HEK293 (cell line): ENCODE measurements around the gene FOXJ2.

ENCODE experiments used
- CTCF ChIA-PET: fragments of 350-600 bp; formaldehyde crosslinking; extraction: SDS; loops from one replicate; lab custom pipeline; 2021; ENCODE audit warnings: antibody characterized with exemption; lab: Yijun Ruan, JAX
- POLR2A ChIA-PET: fragments of 300-600 bp; formaldehyde crosslinking; extraction: SDS; loops from one replicate; lab custom pipeline; 2020; ENCODE audit warnings: antibody characterized with exemption, inconsistent platforms; lab: Yijun Ruan, JAX
- H3K27ac ChIP-seq: fragments of 200-500 bp; sonication (Bioruptor generic); 2 replicates; pipeline ENCODE4 v1.5.1; 2014; ENCODE audit warnings: low read depth, low read length, control low read depth, inconsistent platforms; ENCODE audit errors: extremely low read depth
- H3K36me3 ChIP-seq, 2 experiments: fragments of 200-500 bp in 1 of 2; sonication (Bioruptor generic) in 1 of 2; 1 replicate in 1 of 2; 2 replicates in 1 of 2; pipeline ENCODE4 v1.5.1; 2014 to 2017; ENCODE audit warnings: inconsistent platforms in 2 of 2, low read length in 2 of 2; ENCODE audit not compliant: control insufficient read depth in 2 of 2, insufficient read depth in 1 of 2
- H3K4me1 ChIP-seq: fragments of 200-500 bp; sonication (Bioruptor generic); 2 replicates; pipeline ENCODE4 v1.5.1; 2014; ENCODE audit warnings: mild to moderate bottlenecking, low read length, inconsistent platforms; ENCODE audit not compliant: control insufficient read depth, insufficient read depth
- H3K4me3 ChIP-seq: 2 replicates; pipeline ENCODE4 v1.5.1; 2011; ENCODE audit warnings: low read depth, mild to moderate bottlenecking, control low read depth, low read length, moderate library complexity
- H3K9me3 ChIP-seq: fragments of 200-500 bp; sonication (Bioruptor generic); 2 replicates; pipeline ENCODE4 v1.5.1; 2014; ENCODE audit warnings: low read depth, low read length, inconsistent platforms; ENCODE audit not compliant: control insufficient read depth, insufficient read depth
- AEBP2 ChIP-seq: fragments of 450-650 bp; formaldehyde crosslinking; IDR thresholded peaks from 2 replicates; pipeline ENCODE4 v1.5.1; 2016; ENCODE audit warnings: missing biosample characterization, missing genetic modification characterization, borderline replicate concordance
- GLIS1 ChIP-seq: fragments of 450-650 bp; formaldehyde crosslinking; IDR thresholded peaks from 2 replicates; pipeline ENCODE4 v1.5.1; 2016; ENCODE audit warnings: missing biosample characterization, missing genetic modification characterization
- GLIS2 ChIP-seq: fragments of 450-650 bp; formaldehyde crosslinking; IDR thresholded peaks from 2 replicates; pipeline ENCODE4 v1.5.1; 2016; ENCODE audit warnings: missing biosample characterization, missing genetic modification characterization
- IKZF3 ChIP-seq: fragments of 450-650 bp; IDR thresholded peaks from 2 replicates; pipeline ENCODE4 v1.5.0; 2018; ENCODE audit warnings: missing biosample characterization, mild to moderate bottlenecking, missing genetic modification characterization, moderate library complexity
- PRDM1 ChIP-seq: fragments of 450-650 bp; formaldehyde crosslinking; IDR thresholded peaks from 2 replicates; pipeline ENCODE4; 2016; ENCODE audit warnings: missing biosample characterization, missing genetic modification characterization
- REPIN1 ChIP-seq: fragments of 450-650 bp; formaldehyde crosslinking; IDR thresholded peaks from 2 replicates; pipeline ENCODE4 v1.5.1; 2017; ENCODE audit warnings: missing biosample characterization, missing genetic modification characterization, low read depth
- ZBTB7A ChIP-seq: fragments of 450-650 bp; formaldehyde crosslinking; IDR thresholded peaks from 2 replicates; pipeline ENCODE4 v1.5.1; 2016; ENCODE audit warnings: low read depth, missing biosample characterization, missing genetic modification characterization
- ZFP37 ChIP-seq: fragments of 450-650 bp; formaldehyde crosslinking; IDR thresholded peaks from 2 replicates; pipeline ENCODE4 v1.5.1; 2016; ENCODE audit warnings: missing biosample characterization, missing genetic modification characterization
- ZNF112 ChIP-seq: fragments of 450-650 bp; formaldehyde crosslinking; IDR thresholded peaks from 2 replicates; pipeline ENCODE4 v1.5.0; 2017; ENCODE audit warnings: missing biosample characterization, missing genetic modification characterization
- ZNF148 ChIP-seq: fragments of 450-650 bp; formaldehyde crosslinking; IDR thresholded peaks from 2 replicates; pipeline ENCODE4 v1.5.0; 2017; ENCODE audit warnings: missing biosample characterization, missing genetic modification characterization, borderline replicate concordance
- ZNF398 ChIP-seq: fragments of 450-650 bp; formaldehyde crosslinking; IDR thresholded peaks from 2 replicates; pipeline ENCODE4 v1.5.1; 2017; ENCODE audit warnings: missing biosample characterization, missing genetic modification characterization
- ZNF510 ChIP-seq: fragments of 450-650 bp; formaldehyde crosslinking; IDR thresholded peaks from 2 replicates; pipeline ENCODE4 v1.5.1; 2018; ENCODE audit warnings: mild to moderate bottlenecking, missing genetic modification characterization, missing biosample characterization; ENCODE audit not compliant: insufficient replicate concordance
- TF ChIP-seq, protein P1 (sequence below): fragments of 450-650 bp; formaldehyde crosslinking; conservative IDR thresholded peaks from 2 replicates; pipeline ENCODE4 v1.5.1; 2016; ENCODE audit warnings: low read depth, missing biosample characterization, missing genetic modification characterization
- TF ChIP-seq, protein P2 (sequence below): fragments of 450-650 bp; formaldehyde crosslinking; IDR thresholded peaks from 2 replicates; pipeline ENCODE4 v1.5.1; 2016; ENCODE audit warnings: missing biosample characterization, missing genetic modification characterization

FOXJ2 gene

DNA sequence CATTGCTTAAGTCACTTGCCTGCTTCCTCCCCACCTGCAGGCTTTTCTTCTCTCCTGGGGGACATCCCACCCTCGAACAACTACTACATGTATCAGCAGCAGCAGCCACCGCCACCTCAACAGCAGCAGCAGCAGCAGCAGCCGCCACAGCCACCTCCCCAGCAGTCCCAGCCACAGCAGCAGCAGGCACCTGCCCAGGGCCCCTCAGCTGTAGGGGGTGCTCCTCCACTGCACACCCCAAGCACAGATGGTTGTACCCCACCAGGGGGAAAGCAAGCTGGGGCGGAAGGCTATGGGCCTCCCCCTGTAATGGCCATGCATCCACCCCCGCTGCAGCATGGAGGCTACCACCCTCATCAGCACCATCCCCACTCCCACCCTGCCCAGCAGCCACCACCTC lies 15.3 kb downstream of the FOXJ2 start:
- TF ChIP-seq, protein P1, sequence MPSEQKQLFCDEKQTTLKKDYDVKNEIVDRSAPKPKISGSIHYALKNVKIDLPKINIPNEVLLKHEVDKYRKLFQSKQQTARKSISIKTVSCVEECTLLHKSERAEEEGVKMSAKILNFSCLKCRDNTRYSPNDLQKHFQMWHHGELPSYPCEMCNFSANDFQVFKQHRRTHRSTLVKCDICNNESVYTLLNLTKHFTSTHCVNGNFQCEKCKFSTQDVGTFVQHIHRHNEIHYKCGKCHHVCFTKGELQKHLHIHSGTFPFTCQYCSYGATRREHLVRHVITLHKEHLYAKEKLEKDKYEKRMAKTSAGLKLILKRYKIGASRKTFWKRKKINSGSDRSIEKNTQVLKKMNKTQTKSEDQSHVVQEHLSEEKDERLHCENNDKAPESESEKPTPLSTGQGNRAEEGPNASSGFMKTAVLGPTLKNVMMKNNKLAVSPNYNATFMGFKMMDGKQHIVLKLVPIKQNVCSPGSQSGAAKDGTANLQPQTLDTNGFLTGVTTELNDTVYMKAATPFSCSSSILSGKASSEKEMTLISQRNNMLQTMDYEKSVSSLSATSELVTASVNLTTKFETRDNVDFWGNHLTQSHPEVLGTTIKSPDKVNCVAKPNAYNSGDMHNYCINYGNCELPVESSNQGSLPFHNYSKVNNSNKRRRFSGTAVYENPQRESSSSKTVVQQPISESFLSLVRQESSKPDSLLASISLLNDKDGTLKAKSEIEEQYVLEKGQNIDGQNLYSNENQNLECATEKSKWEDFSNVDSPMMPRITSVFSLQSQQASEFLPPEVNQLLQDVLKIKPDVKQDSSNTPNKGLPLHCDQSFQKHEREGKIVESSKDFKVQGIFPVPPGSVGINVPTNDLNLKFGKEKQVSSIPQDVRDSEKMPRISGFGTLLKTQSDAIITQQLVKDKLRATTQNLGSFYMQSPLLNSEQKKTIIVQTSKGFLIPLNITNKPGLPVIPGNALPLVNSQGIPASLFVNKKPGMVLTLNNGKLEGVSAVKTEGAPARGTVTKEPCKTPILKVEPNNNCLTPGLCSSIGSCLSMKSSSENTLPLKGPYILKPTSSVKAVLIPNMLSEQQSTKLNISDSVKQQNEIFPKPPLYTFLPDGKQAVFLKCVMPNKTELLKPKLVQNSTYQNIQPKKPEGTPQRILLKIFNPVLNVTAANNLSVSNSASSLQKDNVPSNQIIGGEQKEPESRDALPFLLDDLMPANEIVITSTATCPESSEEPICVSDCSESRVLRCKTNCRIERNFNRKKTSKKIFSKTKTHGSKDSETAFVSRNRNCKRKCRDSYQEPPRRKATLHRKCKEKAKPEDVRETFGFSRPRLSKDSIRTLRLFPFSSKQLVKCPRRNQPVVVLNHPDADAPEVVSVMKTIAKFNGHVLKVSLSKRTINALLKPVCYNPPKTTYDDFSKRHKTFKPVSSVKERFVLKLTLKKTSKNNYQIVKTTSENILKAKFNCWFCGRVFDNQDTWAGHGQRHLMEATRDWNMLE (tag by site-specific recombination): no peak
- TF ChIP-seq GLIS1 (tag by site-specific recombination): 0 out of 2 replicates have a peak, but pooled peaks have one; percentile 8
- CTCF ChIA-PET: interaction anchor here (0.6 to 0.7 kb wide), 2 partner anchors 23 to 30 kb away, joined by 3 to 6 read pairs; no protein-coding TSS in a partner anchor

DNA sequence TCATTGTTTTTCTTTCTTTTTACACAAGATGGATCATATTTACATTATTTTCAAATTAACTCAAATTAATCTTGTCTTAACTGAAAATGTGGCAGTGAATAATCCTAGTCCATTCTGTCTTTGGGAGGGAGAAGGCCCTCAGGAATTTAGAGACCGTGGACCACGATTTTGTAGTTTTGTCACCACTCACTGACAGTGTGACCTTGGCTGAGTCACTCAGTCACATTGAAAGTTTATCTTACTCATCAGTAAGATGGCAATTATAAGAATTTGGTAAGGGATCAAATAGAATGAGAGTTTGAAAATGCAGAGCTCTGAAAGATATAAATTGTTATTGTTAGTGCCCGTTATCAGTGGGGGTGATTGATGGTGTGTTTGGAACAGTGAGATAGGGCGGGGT lies 16.4 kb downstream of the FOXJ2 start:
- peaks cover 32 to 61% of the 10 kb centered on the region in 2 experiments for H3K36me3 ChIP-seq
- no peaks in the 10 kb centered on the region for H3K4me1 ChIP-seq
- ChIA-PET CTCF (interaction anchor here (0.6 to 0.7 kb wide), 2 partner anchors 15 to 29 kb away, joined by 5 to 6 read pairs; no protein-coding TSS in a partner anchor), POLR2A (no interaction called here)
- no peak overlapping the region for H3K27ac ChIP-seq
- TF ChIP-seq ZFP37 (tag by site-specific recombination) (no peak), IKZF3 (tag by site-specific recombination) (no peak), ZNF112 (no peak), ZBTB7A (tag by site-specific recombination) (no peak)
- H3K4me3 ChIP-seq: no peak overlapping the region
- H3K9me3 ChIP-seq: no peaks in the 10 kb centered on the region

More for the DNA sequence above, 15.3 kb downstream of the FOXJ2 start:
- Histone ChIP-seq H3K9me3 (no peaks in the 10 kb centered on the region), H3K27ac (no peak overlapping the region), H3K36me3 (peaks cover 36 to 62% of the 10 kb centered on the region in 2 experiments), H3K4me3 (no peak overlapping the region), H3K4me1 (no peaks in the 10 kb centered on the region)
- POLR2A ChIA-PET: no interaction called here

DNA sequence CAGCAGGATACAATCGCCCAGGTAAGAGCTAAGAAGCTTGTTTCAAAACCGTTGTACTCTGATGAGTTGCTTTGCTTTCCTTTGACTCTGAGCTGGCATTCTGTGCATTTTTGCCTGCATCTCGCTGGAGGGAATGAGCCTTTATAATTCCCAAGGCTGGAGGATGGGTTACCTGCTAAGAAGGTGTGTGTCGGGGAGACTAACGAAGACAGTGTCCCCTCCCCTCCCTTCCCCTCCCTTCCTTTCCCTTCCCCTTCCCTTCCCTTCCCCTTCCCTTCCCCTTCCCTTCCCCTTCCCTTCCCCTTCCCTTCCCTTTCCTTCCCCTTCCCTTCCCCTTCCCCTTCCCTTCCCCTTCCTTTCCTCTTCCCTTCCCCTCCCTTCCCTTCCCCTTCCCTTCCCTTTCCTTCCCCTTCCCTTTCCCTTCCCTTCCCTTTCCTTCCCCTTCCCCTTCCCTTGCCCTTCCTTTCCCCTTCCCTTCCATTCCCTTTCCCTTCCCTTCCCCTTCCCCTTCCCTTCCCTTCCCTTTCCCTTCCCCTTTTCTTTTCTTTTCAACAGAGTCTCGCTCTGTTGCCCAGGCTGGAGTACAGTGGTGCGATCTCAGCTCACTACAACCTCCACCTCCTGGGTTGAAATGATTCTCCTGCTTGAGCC lies 18.2 kb downstream of the FOXJ2 start:
- H3K36me3 ChIP-seq: peaks cover 19 to 58% of the 10 kb centered on the region in 2 experiments
- H3K4me1 ChIP-seq: no peaks in the 10 kb centered on the region
- POLR2A ChIA-PET: interaction anchor here (0.6 kb wide), 1 partner anchor 115 kb away, joined by 4 read pairs; no protein-coding TSS in a partner anchor
- no peaks in the 10 kb centered on the region for H3K9me3 ChIP-seq
- H3K4me3 ChIP-seq: no peak overlapping the region
- TF ChIP-seq ZNF510 (tag by site-specific recombination) (no peak), REPIN1 (tag by site-specific recombination) (no peak), ZNF398 (tag by site-specific recombination) (no peak), AEBP2 (tag by site-specific recombination) (no peak), PRDM1 (tag by site-specific recombination) (peak; percentile 64), GLIS2 (no peak), ZNF148 (no peak)
- TF ChIP-seq, protein P2, sequence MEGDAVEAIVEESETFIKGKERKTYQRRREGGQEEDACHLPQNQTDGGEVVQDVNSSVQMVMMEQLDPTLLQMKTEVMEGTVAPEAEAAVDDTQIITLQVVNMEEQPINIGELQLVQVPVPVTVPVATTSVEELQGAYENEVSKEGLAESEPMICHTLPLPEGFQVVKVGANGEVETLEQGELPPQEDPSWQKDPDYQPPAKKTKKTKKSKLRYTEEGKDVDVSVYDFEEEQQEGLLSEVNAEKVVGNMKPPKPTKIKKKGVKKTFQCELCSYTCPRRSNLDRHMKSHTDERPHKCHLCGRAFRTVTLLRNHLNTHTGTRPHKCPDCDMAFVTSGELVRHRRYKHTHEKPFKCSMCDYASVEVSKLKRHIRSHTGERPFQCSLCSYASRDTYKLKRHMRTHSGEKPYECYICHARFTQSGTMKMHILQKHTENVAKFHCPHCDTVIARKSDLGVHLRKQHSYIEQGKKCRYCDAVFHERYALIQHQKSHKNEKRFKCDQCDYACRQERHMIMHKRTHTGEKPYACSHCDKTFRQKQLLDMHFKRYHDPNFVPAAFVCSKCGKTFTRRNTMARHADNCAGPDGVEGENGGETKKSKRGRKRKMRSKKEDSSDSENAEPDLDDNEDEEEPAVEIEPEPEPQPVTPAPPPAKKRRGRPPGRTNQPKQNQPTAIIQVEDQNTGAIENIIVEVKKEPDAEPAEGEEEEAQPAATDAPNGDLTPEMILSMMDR: no peak
- CTCF ChIA-PET: interaction anchor here (1.4 kb wide), 1 partner anchor 27 kb away, joined by 3 read pairs; no protein-coding TSS in a partner anchor
- H3K27ac ChIP-seq: no peak overlapping the region
